ENCODE data around the gene ZNF76. TPM values are rescaled to one million over a fixed set of nuclear protein-coding genes. Genes with fewer than 3 reads are reported as not detected.

Gene ZNF76
- total RNA-seq, 2 donors from 2014 or later: 39.5 to 75.5 TPM

GRCh38 chr6:35218456-35218855 lies 41.1 kb upstream of the ZNF76 start:
- no peak overlapping the region for H3K27ac ChIP-seq
- no peak for DNase-seq (ENCODE audit: low spot score)
- WGBS: 80% methylated on average over 4 of the region's 4 CpGs
- intact Hi-C loops (cut with DNase I): no loop called here
- no peaks in the 10 kb centered on the region for H3K27me3 ChIP-seq (replicated peaks; ENCODE audit: insufficient read depth)
- TF ChIP-seq CTCF (IDR thresholded peaks at IDR 0.05) (no peak), POLR2AphosphoS5 (IDR thresholded peaks at IDR 0.05) (no peak), POLR2A (IDR thresholded peaks at IDR 0.05) (no peak)
- H3K9me3 ChIP-seq: no peaks in the 10 kb centered on the region
- H3K4me3 ChIP-seq: no peak overlapping the region
- H3K36me3 ChIP-seq: no peaks in the 10 kb centered on the region
- no peaks in the 10 kb centered on the region for H3K4me1 ChIP-seq (replicated peaks)

- H3K27me3 ChIP-seq (replicated peaks; ENCODE audit: insufficient read depth): no peaks in the 10 kb centered on the region
- no peak for DNase-seq (ENCODE audit: low spot score)
- H3K4me1 ChIP-seq (replicated peaks): no peaks in the 10 kb centered on the region
- TF ChIP-seq POLR2AphosphoS5 (IDR thresholded peaks at IDR 0.05) (no peak), POLR2A (IDR thresholded peaks at IDR 0.05) (no peak), CTCF (IDR thresholded peaks at IDR 0.05) (no peak)
- no peaks in the 10 kb centered on the region for H3K36me3 ChIP-seq
- H3K9me3 ChIP-seq: no peaks in the 10 kb centered on the region
- H3K27ac ChIP-seq: no peak overlapping the region
- intact Hi-C loops (cut with DNase I): no loop called here
- 32% methylated on average over 4 of the region's 4 CpGs for WGBS
- no peak overlapping the region for H3K4me3 ChIP-seq
These were observed 39.7 kb upstream of the ZNF76 start for GRCh38 chr6:35219683-35220326.

DNA sequence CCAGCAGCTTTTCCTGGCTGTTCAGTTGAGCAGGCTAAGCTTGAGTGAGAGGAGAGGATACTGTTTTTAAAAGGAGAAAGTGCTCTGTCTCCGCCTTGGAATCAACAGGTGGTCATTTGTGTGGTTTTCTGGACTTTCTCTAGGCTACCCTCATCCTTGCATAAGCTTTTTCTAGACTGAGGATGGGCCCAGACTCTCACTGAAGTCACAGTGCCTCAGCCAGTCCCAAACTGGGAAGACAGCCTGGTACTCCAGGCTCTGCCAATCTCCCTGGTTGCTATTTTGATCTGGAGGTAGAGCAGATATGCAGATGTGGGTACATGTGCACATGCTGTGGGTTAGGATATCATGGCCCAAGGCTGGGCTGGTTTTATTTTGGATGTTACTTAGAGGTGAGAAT lies 38.8 kb upstream of the ZNF76 start:
- Histone ChIP-seq H3K27me3 (replicated peaks; ENCODE audit: insufficient read depth) (no peaks in the 10 kb centered on the region), H3K36me3 (no peaks in the 10 kb centered on the region), H3K27ac (no peak overlapping the region), H3K9me3 (no peaks in the 10 kb centered on the region), H3K4me1 (replicated peaks) (no peaks in the 10 kb centered on the region), H3K4me3 (no peak overlapping the region)
- 88% methylated on average over 1 of the region's 1 CpG for WGBS
- intact Hi-C loops (cut with DNase I): no loop called here
- no peak for DNase-seq (ENCODE audit: low spot score)
- TF ChIP-seq CTCF (IDR thresholded peaks at IDR 0.05) (no peak), POLR2AphosphoS5 (IDR thresholded peaks at IDR 0.05) (no peak), POLR2A (IDR thresholded peaks at IDR 0.05) (no peak)

DNA sequence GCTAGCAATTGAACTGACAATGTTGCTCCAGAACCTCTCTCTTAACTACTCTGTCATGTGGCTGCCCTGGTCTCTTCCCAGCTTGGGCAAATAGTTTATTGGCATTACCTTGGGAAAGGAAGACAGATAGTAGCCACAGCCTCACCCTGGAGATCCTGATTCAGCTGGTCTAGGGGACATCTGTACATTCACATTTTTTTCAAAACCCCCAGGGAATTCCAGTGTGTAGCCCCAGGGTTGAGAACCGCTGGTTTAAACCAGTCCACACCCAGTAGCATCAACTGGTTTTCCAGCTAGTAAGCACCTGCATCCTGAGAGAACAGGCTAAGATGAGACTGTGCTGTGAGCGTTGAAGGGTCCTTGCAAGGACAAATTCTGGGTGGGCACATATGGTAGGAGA lies 36.1 kb upstream of the ZNF76 start:
- 84% methylated on average over 2 of the region's 2 CpGs for WGBS

More for the DNA sequence above, 36.1 kb upstream of the ZNF76 start:
- Histone ChIP-seq H3K4me3 (no peak overlapping the region), H3K27me3 (replicated peaks; ENCODE audit: insufficient read depth) (no peaks in the 10 kb centered on the region), H3K27ac (no peak overlapping the region), H3K9me3 (no peaks in the 10 kb centered on the region), H3K36me3 (no peaks in the 10 kb centered on the region), H3K4me1 (replicated peaks) (no peaks in the 10 kb centered on the region)
- intact Hi-C loops (cut with DNase I): no loop called here
- no peak for DNase-seq (ENCODE audit: low spot score)
- TF ChIP-seq POLR2AphosphoS5 (IDR thresholded peaks at IDR 0.05): no peak
- no peak for TF ChIP-seq POLR2A (IDR thresholded peaks at IDR 0.05)
- no peak for TF ChIP-seq CTCF (IDR thresholded peaks at IDR 0.05)
